Measurements from ENCODE around the gene LRRC4B.

LRRC4B gene

DNA sequence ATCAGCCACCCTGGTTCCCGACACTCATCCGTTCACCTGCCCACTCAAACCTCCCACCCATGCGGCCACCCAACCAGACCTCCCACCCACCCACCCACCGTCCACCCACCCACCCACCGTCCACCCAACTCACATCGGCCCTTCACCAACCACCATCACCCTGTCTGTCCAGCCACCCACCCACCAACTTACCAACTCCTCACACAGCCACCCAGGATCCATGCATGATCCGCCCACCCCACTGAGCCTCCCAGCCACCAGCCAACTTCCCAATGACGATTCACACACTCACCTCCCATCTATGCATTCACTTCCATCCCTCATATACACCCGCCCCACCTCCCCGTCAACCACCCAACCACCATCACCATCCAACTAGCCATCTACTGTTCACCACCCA lies 61.5 kb downstream of the LRRC4B start:
- no peak for DNase-seq (ENCODE audit: low read depth in 2 of 2)

DNA sequence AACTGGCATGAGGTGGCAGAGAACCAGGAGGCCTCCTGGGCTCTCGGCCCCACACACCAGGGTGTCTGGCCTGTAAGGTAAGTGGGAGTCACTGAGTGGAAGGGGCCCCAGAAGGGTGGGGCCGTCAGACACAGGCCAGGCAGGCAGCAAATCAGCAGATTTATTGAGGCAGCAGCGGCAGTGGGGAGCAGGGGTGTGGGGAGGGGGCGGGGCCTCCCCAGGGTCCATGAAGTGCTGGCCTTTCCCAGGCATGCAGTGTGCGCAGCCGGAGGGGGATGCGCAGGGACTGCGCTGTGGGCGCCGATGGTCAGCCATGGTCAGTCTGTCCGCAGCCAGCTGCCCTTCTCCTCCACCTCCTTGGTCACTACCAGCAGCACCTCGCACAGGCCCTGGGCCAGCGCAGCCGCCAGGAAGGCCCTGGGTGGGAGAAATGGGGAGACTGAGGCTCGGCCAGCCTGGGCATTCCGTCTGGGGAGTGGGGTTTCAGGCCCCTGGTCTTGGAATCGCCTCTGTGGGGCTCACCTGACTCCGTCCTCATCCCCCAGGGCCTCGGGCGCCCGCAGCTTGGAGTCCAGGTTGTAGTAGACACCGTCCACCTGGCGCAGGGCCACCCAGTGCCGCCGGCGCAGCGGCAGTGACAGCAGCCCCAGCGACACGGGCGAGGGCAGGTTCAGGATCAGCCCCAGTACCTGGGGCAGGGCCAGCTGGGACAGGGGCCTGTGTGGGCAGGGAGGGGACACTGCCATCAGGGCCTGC lies 62.2 kb downstream of the LRRC4B start:
- DNase-seq (ENCODE audit: low read depth in 2 of 2) = no peak

GRCh38 chr19:50501568-50502475 lies 66.4 kb downstream of the LRRC4B start:
- no peak for DNase-seq (ENCODE audit: low read depth in 2 of 2)

DNA sequence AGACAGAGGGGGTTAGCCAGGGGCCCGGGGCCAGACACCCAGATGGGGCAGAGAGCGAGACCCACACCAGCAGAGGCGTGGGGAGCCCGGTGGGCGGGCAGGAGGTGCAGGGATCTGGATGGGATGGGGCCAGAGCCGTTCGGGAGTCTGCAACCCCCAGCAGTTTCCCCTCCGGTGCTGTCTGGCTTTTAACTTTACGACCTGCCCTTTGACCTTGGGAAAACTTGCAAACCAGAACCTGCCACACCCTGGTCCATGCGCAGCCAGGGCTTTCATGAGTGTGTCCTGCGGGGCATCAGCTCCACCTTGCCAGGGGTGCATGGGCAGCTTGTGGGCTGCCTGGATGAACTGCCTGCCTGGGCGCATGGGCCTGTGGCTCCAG lies 67.1 kb downstream of the LRRC4B start:
- no peak for DNase-seq (ENCODE audit: low read depth in 2 of 2)

- no peak for DNase-seq (ENCODE audit: low read depth in 2 of 2)
These were observed 67.5 kb downstream of the LRRC4B start for GRCh38 chr19:50500753-50501151.

DNA sequence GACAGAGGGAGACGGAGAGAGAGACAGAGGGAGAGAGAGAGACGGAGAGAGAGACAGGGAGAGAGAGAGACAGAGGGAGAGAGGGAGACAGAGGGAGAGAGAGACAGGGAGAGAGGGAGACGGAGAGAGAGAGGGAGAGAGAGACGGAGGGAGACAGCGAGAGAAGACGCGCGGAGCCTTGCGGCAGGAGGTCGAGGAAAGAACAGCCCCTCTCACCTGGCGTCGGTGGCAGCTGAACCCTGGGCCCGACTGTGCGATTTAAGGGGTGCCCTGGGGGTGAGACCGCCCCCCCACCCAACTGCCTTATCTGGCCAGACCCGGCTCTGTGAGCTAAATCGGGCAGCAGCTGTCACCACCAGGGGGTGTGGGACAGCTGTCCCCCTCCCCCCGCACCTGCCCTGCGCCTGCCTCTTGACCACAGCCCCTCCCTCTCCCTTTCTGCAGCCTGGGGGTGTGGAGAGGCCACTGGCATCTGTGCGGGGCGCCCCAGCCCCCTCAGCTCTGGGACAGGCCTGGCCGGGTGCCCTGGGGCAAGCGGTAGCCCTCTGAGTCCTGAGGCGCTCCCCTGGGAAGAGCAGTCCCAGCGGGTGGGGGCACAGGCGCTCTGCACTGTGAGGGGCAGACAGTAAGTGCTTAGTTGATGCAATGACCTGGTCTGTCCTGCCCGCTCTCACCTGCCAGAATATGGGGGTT lies 68.0 kb downstream of the LRRC4B start:
- no peak for DNase-seq (ENCODE audit: low read depth in 2 of 2)

- no peak for DNase-seq (ENCODE audit: low read depth in 2 of 2)
These were observed 69.8 kb downstream of the LRRC4B start for GRCh38 chr19:50498219-50499056.

DNA sequence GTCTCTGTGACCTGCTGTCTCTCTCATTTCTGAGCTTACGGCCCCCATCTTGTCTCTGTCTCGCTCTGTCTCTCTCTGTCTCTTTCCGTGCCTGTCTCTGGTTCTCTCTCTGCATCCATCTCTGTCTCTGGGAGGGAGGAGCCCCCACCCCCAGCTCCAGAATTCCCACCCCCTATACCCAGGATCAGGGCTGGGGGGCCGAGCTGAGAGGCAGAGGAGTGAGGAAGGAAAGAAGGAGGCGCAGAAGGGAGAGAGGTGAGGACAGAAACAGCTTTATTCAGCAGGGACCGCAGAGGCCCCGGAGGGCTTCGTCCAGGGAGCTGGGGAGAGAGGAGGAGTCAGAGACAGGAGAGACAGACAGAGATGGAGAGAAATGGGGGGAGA lies 71.2 kb downstream of the LRRC4B start:
- no peak for DNase-seq (ENCODE audit: low read depth in 2 of 2)

- DNase-seq (ENCODE audit: low read depth in 2 of 2) = no peak
These were observed 71.8 kb downstream of the LRRC4B start for GRCh38 chr19:50496189-50497021.

DNA sequence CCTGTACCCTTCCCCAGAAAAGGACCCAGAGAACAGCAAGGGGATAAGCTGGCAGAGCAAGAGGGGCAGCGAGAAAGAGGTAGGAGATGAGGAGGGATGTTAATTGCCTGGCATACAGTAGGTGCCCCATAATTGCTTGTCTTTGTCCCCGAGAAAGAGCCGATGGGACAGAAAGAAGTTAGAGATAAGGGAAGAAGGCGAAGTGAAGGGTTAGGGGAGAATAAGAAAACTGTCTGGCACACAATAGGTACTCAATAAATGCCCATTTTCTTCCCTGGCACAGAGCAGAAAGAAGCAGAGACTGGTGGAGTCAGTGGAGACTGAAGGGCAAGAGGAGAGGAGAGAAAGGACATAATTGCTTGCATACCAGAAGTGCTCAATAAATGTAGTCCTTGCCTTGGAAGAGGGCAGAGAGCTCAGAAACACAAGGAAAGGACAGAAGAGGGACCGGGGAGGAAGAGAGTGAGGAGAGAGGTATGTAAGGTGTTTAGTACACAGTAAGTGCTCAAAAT lies 73.2 kb downstream of the LRRC4B start:
- no peak for DNase-seq (ENCODE audit: low read depth in 2 of 2)

GRCh38 chr19:50494186-50495019 lies 73.8 kb downstream of the LRRC4B start:
- DNase-seq (ENCODE audit: low read depth in 2 of 2) = no peak

DNA sequence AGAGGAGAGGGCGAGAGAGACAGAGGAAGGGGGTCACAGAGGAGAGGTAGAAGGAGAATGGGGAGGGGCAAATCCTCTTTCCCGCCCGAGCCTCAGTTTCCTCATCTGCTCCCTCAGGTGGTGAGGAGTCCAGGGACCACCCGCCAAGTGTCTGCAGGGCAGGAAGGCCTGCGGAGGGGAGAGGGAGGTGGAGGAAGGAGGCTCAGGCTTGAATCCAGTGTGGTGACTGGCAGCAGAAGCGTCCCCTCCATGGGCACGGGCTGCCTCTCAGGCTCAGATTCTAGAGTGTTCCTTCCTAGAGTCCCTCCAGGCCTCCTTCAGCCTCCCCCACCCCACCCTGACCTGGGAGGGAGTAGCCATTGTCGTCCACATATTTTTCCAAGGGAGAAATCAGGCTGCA lies 75.1 kb downstream of the LRRC4B start:
- no peak for DNase-seq (ENCODE audit: low read depth in 2 of 2)

DNA sequence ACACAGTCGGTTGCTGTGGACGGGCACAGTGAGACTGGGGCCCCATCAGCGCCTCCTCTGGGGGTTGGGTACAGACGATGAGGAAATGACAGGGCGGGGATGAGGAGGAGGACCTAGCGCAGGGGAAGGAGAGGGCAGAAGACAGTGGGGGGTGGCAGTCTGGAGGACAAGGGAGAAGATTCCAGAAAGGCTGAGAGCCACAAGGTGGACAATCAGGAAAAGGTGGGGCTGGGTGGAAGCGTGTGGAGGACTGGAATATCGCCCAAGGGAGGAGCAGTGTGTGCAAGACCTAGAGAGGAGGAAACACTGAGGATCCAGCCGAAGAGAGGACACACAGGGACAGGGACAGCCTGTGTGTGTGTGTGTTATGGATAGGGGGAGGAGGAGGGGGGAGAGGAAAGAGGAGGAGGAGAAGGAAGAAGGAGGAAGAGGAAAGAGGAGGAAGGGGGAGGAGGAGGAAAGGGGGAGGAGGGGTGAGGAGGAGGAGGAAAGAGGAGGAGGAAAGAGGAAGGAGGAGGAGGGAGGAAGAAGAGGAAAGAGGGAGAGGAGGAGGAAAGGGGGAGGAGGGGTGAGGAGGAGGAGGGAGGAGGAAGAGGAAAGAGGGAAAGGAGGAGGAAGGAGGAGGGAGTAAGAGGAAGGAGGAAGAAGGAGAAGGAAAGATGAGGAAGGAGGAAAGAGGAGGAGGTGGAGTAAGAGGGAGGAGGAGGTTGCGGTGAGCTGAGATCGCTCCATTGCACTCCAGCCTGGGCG lies 75.8 kb downstream of the LRRC4B start:
- peak; percentile 11 to 32 for DNase-seq (ENCODE audit: low read depth in 2 of 2)

DNA sequence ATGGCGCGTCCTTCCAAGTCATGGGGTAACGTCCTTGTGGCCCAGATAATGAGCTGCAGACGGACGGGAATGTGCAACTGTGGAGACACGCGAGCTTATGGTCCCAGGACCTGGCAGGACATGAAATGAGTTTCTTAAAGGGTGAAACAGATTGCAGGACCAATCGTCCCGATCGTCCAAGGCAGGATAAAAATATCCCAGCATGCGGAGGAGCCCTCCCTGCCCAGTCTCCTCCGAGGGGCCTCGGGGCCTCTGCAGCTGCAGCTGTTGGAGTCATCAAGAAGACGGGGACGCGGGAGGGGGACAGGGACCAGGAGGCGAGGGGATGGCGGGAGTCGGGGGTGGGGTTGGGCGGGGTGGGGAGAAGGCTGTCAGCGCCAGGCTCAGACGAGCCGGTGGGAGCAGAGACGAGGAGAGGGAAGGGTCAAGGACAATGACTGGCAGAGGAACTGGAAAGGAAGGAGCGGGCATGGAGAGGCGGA lies 77.2 kb downstream of the LRRC4B start:
- no peak for DNase-seq (ENCODE audit: low read depth in 2 of 2)

DNA sequence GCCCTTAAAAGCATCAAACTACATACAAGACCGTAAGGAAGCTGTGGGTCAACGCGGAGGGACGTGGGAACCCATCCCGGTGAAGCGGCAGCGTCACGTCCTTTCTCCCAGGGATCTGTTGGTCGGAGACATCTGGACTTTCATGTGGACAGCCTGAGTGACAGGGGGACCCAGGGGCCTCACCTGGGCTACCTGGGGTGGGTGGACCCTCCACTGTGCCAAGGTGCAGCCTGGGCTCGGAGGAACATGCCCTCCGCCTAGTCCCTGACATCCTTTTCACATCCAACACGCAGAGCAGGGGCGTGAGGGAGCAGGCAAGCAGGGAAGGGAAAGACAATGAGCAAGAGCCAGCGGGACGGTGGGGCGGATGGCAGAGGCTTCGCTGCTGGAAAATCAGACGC lies 77.8 kb downstream of the LRRC4B start:
- no peak for DNase-seq (ENCODE audit: low read depth in 2 of 2)

GRCh38 chr19:50489461-50490011 lies 78.7 kb downstream of the LRRC4B start:
- no peak for DNase-seq (ENCODE audit: low read depth in 2 of 2)

GRCh38 chr19:50488389-50489194 lies 79.6 kb downstream of the LRRC4B start:
- DNase-seq (ENCODE audit: low read depth in 2 of 2) = no peak
